Ovary (tissue), 9 donors: ENCODE results near the gene HOXB1. TPM values are rescaled to one million over a fixed set of nuclear protein-coding genes. Genes with fewer than 3 reads are reported as not detected.
A peak's percentile ranks its signal among the peaks of the same experiment; 100 is the strongest.

Source experiments
- DNase-seq, 5 donors: peaks; one replicate each; pipeline ENCODE4 v3.0.0-alpha.2; 2019 to 2020
- H3K27ac ChIP-seq, 2 donors: fragments of 200-600 bp; one replicate each; pipeline versions ENCODE4 v1.5.1 to v1.8.0; 2019 to 2022
- H3K27me3 ChIP-seq: fragments of 200-600 bp; one replicate; pipeline ENCODE4 v1.8.0; 2022
- H3K36me3 ChIP-seq: fragments of 200-600 bp; sonication (generic); one replicate; pipeline ENCODE4 v1.5.1; 2019
- H3K4me1 ChIP-seq: one replicate; pipeline ENCODE4 v1.8.1; 2013; ENCODE audit warnings: mild to moderate bottlenecking, moderate library complexity; ENCODE audit not compliant: insufficient read depth
- H3K4me3 ChIP-seq: fragments of 200-600 bp; sonication (generic); one replicate; pipeline ENCODE4 v1.5.1; 2017
- H3K9me3 ChIP-seq, 2 donors: fragments of 200-600 bp in 1 of 2; sonication (generic) in 1 of 2; one replicate each; pipeline versions ENCODE4 v1.5.1 to v1.8.1; 2013 to 2019; ENCODE audit warnings: mild to moderate bottlenecking in 1 of 2, moderate library complexity in 1 of 2
- CTCF ChIP-seq, 3 donors: fragments of 450-650 bp in 2 of 3; fragments of 200-600 bp in 1 of 3; IDR thresholded peaks; one replicate each; pipeline versions ENCODE4 v1.5.1 to v1.8.0; 2016 to 2022; ENCODE audit warnings: antibody characterized with exemption in 3 of 3, mild to moderate bottlenecking in 1 of 3
- EP300 ChIP-seq: sonication (generic); formaldehyde crosslinking; IDR thresholded peaks from one replicate; pipeline ENCODE4 v1.6.1; 2017; ENCODE audit warnings: antibody characterized with exemption
- POLR2A ChIP-seq: fragments of 450-650 bp; IDR thresholded peaks from one replicate; pipeline ENCODE4 v1.6.1; 2017; ENCODE audit warnings: antibody characterized with exemption, mild to moderate bottlenecking, moderate library complexity
- WGBS, 3 donors: extraction: QIAGEN DNeasy Blood & Tissue Kit in 1 of 3; methylation state at CpG; one replicate each; pipeline versions ENCODE4 v1.1.5 to v1.1.7; 2013 to 2017; 5-methylcytosine and 5-hydroxymethylcytosine counted together
- intact Hi-C, 4 donors: fragments of 100-400 bp; cut with DNase I; formaldehyde crosslinking; loops; one replicate each; pipeline versions ENCODE4 v1.11.0 to v1.15.1; 2022 to 2023
- polyA plus RNA-seq, 2 donors: library from polyadenylated mRNA; stranded (reverse); fragments of 200-250 nt in 1 of 2; fragments of 350-450 nt in 1 of 2; fragmentation: Illumina TruSeq in 1 of 2; extraction: RNeasy Lipid Tissue Mini Kit (QIAGEN cat#74804) in 1 of 2; gene quantifications; one replicate each; pipeline ENCODE4 v1.2.3, GENCODE V29; 2013 to 2014
- total RNA-seq, 7 donors: library from RNA; depleted of rRNA in 2 of 7; stranded (reverse); fragments of >200 nt in 2 of 7; fragmentation: NEBNext Ultra II Directional in 3 of 7; extraction: Animal tissue kit (Norgen Biotek cat#: 25700) in 3 of 7; gene quantifications; one replicate each; pipeline versions ENCODE4 v1.1.0 to v1.2.4, GENCODE V29; 2016 to 2023
- donor health status: DM: no; HTN: no; CAD: no; lungs with moderate emphysema.
- donor health status: DM: no; HTN: no; CAD: no.
- donor health status: Bipolar disorder and iron deficiency.
- donor health status: DM: yes; HTN: yes; CAD: no.
- donor health status: DM: no; HTN: no; CAD: no.
- donor health status: DM: yes; HTN: yes; CAD: no.

The HOXB1 gene
- total and polyA plus RNA-seq, 9 donors: not detected

GRCh38 chr17:48544349-48545021 lies 13.7 kb upstream of the HOXB1 start:
- peak in 4 of 5 donors; percentile 30 to 68 (median 44) for DNase-seq
- H3K36me3 ChIP-seq: no peaks in the 10 kb centered on the region
- 4 to 6% (median 5%) methylated on average over 38 of the region's 38 CpGs for WGBS, 3 donors
- TF ChIP-seq EP300: no peak
- no peak for TF ChIP-seq CTCF (IDR thresholded peaks at IDR 0.05)
- TF ChIP-seq POLR2A: no peak
- no peaks in the 10 kb centered on the region for H3K4me1 ChIP-seq
- H3K9me3 ChIP-seq: no peaks in the 10 kb centered on the region
- intact Hi-C loops: loop anchor here in 1 of 4 donors (5.0 kb wide), 1 partner anchor 1608 kb away; the partner anchor contains the start of gene PPP1R9B
- peak overlapping the region; percentile 54 for H3K4me3 ChIP-seq
- peak overlapping the region; percentile 35 to 54 for H3K27ac ChIP-seq
- no peaks in the 10 kb centered on the region for H3K27me3 ChIP-seq

GRCh38 chr17:48543854-48544348 lies 13.1 kb upstream of the HOXB1 start:
- Histone ChIP-seq H3K4me3 (peak overlapping the region; percentile 54), H3K27me3 (no peaks in the 10 kb centered on the region), H3K4me1 (no peaks in the 10 kb centered on the region), H3K36me3 (no peaks in the 10 kb centered on the region), H3K27ac (peak overlapping the region in 1 of 2 donors; percentile 54), H3K9me3 (no peaks in the 10 kb centered on the region)
- no peak for DNase-seq
- intact Hi-C loops: no loop called here
- WGBS, 3 donors: 5 to 13% (median 8%) methylated on average over 20 of the region's 20 CpGs
- no peak for TF ChIP-seq POLR2A
- no peak for TF ChIP-seq EP300
- no peak for TF ChIP-seq CTCF (IDR thresholded peaks at IDR 0.05)

- intact Hi-C loops: no loop called here
- no peak for DNase-seq
- Histone ChIP-seq H3K27me3 (no peaks in the 10 kb centered on the region), H3K36me3 (no peaks in the 10 kb centered on the region), H3K27ac (peak overlapping the region; percentile 52 to 54), H3K4me1 (no peaks in the 10 kb centered on the region), H3K9me3 (no peaks in the 10 kb centered on the region), H3K4me3 (peak overlapping the region; percentile 54)
- WGBS, 3 donors: 1% methylated on average over 71 to 72 of the region's 72 CpGs
- TF ChIP-seq CTCF (IDR thresholded peaks at IDR 0.05) (no peak), EP300 (no peak), POLR2A (no peak)
Observed at GRCh38 chr17:48543107-48543853, 12.5 kb upstream of the HOXB1 start.

GRCh38 chr17:48542698-48543106 lies 11.9 kb upstream of the HOXB1 start:
- intact Hi-C loops: no loop called here
- DNase-seq: no peak
- no peaks in the 10 kb centered on the region for H3K9me3 ChIP-seq
- H3K27ac ChIP-seq: peak overlapping the region in 1 of 2 donors; percentile 52
- no peaks in the 10 kb centered on the region for H3K4me1 ChIP-seq
- H3K36me3 ChIP-seq: no peaks in the 10 kb centered on the region
- no peak for TF ChIP-seq POLR2A
- 7 to 9% (median 8%) methylated on average over 12 of the region's 12 CpGs for WGBS, 3 donors
- peak overlapping the region; percentile 54 for H3K4me3 ChIP-seq
- no peaks in the 10 kb centered on the region for H3K27me3 ChIP-seq
